GM21360 (cell line): ENCODE data around the gene MMRN1.

Source experiments
- ATAC-seq: cut with Tn5 transposase; IDR thresholded peaks from one replicate; pipeline ENCODE4 v1.9.1; 2021; ENCODE audit warnings: mild to moderate bottlenecking, moderate library complexity; ENCODE audit not compliant: unreplicated experiment

MMRN1 gene

DNA sequence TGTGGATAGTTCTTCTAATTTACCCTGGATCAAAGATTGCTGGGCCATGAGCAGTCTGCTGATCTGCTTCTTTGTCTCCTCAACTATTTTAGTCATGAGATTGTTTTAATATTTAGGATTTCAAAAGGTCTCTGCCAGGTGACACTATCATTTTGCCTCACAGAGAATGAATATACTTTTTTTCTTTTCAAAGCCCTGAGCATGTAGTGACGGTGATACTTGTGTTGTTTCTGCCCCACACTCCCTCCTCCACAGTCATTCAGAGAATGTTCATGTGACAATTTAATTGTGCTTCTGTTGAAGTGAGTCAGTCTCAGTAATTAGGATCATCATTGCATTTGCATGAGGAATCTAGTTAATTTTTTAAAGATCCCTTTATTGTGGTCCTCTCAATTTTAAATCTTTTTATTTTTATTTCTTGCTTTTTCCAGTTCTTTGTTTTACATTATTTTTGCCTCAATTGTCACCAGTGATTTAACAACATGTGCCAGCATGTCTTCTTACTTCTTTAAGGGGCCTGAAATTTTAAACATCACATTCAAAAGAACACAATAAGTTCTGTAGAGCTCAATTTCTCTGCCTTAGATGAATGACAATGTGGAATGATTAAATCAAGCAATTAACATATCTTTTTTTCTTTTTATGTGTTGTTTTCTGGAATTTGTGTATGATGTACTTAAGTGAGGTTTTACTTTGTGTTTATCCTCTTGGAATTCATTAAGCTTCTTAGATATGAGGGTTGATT lies 12.3 kb downstream of the MMRN1 start:
- ATAC-seq: no peak

DNA sequence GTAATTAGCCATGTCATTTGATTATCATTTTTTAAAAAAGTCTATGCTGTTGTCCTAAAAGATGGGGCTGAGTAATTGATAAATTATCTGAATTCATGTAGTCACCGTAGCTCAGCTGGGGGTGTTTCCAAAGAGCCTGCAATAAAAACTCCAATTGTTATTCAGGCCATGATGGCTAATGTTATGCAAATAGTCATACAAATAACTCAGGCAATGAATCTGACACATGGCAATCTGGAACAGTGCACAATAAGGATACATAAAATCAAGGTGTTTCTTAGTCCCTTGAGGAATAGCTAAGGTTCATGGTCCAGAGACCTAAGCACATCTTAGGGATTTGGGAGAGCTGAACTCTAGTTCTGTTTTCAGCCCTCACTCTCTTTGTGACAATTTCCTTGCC lies 15.2 kb downstream of the MMRN1 start:
- ATAC-seq: no peak

DNA sequence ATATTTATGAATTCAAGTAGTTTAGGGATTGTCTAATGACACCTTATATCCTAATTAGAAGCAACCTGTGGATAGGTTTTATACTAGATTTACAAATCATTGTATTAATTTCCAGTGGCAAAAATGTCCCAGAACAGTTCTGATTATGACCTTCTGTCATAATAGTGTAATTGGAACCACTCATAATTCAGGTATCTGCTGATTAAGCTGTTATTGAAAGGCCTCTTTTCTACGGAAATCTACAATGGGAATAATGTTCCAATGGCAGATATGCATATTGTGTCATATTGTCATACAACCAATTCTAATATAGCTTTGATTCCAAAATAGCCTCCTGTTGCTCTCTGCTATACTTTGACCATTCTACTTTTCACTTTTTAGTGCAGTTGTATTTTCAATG lies 19.0 kb downstream of the MMRN1 start:
- ATAC-seq: no peak

DNA sequence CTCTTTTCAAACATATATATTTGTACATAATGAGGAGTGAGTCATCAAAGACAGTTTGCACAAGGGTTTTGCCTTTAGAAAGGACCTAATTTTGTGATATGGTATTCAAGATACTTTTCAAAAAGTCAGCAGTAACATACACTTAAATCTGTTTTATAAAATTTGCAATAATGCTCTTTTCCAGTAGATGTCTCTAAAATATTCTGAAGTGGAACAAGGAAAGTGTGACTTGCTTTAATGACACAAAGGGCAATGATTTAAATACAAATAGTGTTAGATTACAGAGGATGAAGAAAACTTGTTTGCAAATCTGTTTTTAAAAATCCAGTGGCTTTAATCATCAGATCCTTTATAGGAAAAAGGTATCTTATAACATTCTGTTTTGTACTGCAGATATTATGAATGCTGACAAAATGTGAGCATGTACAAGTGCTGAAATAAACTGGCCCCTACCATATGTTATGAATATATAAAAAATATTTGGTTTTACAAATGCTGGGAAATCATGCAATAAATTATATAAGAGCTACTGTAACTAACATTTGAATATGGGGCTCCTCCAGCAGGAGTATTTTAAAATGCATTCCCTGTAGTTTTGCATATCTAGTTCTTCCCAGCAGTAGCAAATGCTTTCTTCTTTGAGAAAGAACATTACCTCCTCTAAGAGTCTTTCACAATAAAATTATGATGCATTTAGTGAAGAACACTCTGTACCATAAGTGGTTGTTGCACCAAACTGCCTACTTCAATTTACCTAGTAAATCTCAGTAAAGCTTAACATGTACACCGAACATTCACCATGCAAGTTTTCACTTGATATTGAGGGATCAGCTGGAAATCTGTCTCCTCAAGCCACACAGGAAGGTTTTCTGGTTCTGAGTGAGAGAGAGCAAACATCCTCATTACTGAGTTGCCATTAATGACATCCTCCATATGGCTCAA lies 20.2 kb downstream of the MMRN1 start:
- ATAC-seq: no peak

DNA sequence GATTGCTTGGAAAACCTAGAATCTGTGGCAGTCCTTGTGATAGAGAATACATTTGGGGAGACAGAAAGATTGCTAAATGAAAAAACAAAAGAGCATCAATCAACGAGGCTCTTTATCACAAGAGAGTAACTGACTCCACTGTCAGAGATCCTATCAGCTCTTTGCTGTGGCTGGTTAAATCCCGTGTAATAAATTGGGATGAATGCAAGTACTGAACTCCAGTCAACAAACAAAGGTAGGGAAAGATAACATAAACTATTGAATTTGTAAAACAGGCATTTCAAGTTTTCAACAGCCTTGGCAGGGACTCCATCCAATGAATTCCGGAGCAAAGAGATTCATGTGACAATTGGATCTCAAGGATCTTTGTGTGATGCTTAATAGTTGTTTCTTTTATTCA lies 21.3 kb downstream of the MMRN1 start:
- ATAC-seq: no peak

DNA sequence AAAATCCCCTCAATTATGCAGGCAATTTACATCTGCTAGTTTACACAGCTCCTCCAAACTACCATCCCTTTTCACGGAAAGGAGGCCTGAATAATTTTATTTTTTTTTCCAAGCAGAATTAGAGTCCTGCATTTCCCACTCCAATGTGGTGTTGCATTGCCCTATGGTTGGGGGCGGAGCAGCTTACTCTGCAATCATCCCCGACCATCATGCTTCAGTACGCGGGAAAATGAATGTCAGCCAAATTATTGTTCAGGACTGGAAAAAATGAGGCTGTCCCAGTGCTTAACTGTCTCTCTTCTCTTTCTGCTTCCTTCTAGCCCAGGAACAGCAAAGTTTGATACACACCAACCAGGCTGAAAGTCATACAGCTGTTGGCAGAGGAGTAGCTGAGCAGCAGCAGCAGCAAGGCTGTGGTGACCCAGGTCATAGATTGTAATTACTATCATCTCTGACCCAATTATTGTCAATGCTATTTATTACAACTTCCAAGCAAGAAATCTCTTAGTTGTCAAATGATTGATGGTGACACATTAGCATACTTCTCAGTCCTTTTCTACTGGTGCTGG lies 28.3 kb downstream of the MMRN1 start:
- ATAC-seq: no peak

DNA sequence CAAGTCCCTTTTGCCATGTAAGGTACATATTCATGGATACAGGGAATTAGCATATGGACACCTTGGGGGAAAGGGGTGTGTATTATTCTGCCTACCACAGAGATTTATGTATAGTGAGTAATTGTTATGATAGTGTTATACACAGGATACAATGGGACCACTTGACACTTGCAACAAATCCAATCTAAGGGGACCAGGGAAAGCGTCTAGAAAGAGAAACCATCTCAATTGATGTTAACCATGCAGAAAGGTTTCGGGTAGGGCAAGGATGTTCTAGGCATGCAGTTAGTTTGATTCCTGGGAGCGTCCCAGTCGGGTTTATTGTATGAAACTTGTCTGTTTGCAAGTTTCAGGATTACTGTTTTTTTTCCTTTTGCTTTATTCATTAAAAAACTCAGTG lies 34.2 kb downstream of the MMRN1 start:
- no peak for ATAC-seq

DNA sequence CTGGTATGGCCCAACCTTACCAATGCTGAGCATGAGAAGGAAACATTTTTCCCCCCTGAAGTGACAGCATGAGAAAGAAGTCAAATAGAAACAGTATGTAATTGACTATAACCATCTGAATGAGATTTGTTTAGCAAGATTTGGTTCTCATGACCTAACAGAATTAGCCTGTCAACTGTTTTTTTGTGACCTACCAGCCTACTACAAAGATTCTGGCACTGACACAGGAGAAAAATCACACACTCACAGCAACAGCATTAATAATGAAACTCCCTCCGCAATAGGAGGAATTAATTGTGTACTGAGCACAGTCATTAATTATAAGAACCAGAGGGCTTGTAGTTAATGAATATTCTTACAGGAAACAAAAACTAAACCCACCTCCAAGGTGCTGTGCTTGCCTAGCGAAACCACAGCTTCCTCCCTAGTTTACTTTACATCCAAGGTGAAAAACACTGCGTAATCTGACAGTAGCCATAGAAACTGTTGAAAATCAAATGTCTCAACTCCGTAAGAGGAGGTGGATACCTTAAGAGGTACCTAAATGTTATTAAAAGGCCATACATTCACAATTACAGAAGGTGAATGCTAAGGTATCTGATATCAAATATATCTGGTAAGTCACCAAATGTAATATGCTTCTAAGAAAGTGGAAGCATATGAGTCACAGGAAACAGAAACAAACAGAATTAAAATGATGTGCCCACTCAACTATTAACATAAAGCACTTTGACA lies 34.9 kb downstream of the MMRN1 start:
- no peak for ATAC-seq

DNA sequence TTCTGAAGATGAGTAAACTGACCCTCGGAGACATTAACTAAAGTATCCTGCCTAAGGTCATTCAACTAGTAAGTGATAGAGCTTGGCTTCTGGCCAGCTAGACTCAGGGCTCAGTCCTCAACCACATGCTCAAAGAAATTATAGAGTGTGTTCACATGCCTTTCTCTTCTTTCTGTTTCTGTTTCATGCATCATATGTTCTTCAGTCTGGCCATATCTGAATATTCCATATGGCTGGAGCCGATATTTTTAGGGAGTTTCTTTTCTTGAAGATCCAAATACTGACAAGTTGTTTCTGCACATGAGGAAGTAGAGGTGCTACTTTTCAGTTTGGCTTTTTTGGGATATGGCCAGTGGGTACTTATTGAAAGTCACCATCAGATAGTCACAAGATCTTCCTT lies 44.9 kb downstream of the MMRN1 start:
- ATAC-seq: no peak

DNA sequence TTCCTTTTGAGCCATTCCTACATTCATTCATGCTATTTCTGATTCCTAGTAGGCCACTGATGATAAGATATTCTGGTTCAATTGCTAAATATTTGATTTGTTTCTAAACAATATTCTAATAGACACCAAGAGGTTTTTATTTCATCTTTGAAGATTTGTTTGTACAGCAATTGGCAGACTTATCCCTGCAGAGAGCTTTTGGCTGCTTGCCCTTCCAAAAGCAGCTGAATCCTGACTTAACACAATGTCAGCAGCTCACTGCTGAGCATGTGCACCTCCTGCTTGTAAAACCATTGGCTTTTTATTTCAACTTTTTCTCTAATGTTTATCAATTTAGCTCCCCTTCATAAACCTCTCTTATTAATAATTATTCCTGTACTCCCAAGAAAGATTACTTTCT lies 45.3 kb downstream of the MMRN1 start:
- ATAC-seq: no peak

DNA sequence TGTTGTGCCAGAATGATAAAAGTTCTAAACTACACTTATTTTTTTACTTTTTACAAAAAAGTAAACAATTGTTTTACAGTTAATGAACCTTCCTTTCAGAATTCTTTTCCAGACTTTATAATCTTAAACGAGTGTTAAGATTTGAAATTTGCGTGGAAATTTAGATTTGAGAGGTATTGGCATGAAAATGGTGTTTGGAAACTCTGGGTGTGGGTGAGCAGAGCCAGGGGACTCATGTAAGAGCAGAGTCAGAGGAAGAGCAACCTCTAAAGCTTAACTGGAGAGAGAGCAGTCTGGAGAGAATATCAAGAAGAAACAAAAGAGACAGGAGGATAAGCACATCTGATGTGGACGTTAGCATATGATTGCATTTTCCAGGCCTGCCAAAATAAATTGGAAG lies 48.2 kb downstream of the MMRN1 start:
- no peak for ATAC-seq

DNA sequence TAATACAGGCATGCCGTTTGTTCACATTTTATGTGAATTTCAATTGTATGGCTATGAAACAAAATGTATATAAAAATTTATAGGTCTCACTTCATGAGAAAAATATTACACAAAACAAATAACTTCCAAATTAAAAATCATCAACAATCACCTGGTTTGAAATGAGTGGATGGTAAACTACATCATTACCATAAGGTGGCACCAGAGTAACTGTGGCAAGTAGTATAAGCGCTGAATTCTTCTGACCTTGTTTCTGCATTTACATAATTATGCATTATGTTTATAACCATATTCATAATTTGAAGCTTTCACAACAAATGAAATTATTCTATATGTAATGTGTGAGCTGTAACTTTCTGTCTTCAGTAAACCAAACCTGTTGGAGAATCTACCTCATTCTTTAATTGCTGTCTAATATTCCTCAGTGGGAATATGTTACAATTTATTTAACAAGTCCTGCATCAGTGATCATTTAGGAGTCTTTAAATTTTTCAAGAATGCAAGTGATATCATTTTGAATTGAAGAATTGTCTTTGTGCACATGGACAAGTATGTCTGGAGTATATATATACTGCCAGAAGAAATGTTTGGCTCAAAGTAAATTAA lies 55.2 kb downstream of the MMRN1 start:
- no peak for ATAC-seq

DNA sequence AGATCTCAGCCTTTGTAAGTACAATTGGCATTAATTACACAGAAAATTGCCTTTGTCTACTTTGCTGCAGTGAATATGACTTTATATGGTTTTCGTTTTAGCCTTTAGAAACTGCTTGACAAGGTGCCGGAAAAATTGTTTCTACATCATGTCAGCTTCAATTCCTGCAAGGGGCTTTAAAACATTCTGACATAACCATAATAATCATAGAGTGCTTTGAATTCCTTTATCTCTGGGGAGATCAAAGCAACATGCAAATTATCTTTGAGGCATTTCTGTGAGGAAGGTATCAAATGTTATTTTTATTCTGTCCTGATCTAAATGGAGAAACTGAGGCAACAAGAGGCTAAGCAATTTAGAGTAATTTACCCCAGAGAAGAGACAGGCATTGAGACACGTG lies 57.8 kb downstream of the MMRN1 start:
- no peak for ATAC-seq

DNA sequence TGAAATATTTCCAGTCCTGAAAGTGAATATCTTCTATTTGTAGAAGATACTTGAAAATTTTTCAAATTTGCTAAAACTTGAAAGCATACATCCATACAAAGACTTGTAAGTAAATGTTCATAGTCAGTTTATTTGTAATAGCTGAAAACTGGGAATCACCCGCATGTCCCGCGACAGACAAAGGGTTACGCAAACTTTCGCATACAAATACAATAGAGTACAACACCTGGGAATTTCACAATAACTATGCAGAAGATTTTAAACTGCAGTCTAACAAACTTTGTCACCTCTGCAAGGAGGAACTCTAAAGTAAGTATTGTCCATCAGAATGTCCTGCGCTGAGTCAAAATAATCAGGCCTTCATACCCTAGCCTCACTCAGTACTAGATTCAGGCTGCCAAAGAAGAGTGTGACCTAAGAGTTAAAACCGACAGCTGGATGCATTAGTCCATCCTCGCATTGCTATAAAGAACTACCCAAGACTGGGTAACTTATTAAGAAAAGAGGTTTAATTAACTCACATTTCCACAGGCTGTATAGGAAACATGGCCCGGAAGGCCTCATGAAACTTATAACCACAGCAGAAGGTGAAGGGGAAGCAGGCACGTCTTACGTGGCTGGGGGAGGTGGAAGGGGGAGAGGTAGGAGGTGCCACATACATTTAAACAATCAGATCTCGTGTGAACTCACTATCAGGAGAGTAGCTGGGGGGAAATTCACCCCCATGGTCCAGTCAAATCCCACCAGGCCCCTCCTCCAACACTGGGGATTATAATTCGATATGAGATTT lies 60.4 kb downstream of the MMRN1 start:
- no peak for ATAC-seq

DNA sequence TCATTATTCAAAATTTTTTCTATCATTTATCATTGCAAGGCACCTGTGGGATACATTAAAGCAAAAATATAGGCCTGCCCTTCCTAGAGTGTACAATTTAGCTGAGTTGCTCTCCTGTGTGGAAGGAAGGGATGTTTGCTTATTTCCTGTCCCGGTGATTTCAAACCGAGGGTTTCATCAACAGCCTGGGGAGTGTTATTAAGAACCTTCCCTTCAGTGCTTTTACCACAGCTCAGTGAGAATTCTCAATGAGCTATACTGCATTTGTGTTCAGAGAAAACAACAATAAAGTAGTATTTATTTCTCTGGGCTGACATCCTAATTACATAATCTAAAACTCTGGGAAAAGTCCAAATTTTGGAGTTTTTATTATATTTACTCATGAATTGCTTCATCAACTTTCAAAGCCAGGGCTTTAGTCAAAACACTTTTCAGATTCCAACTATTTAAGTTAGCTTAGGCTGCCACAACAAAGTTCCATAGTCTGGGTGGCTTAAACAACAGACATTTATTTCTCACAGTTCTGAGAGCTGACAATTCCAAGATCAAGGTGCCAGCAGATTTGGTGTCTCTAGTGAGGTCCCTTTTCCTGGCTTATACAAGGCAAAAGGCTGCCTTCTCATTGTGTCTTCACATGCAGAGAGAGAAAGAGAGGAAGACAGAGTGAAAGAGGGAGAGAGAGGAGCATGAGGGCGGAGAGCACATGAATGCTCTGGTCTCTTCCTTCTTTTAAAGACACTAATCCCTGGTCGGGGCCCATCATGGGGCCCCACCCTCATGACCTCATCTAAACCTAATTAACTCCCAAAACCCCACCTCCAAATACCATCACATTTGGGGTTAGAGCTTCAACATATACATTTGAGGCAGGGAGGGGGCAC lies 62.6 kb downstream of the MMRN1 start:
- no peak for ATAC-seq

DNA sequence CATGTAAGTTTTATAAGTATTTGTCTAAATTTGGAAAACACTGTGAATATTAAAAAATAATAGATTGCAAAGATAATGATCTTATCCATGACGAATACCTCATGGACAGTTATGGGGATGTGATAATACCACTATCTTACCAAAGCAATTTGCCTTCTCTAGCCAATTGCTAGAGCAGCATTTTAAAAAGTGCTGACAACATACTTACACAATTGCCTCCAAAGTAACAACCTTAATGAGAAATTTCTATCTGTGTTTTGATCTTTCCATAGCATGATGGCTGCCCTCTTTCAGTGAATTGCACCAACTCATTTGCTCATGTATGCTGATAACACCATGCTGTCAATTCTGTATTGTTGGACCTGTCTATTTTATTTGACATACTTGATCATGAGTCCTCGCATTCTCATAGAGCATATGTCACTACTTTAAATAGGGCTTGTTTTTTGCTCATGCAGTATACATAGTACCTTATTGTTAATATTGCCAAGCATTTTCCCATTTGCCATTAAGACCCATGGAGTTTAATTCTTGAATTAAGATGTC lies 87.2 kb downstream of the MMRN1 start:
- no peak for ATAC-seq

DNA sequence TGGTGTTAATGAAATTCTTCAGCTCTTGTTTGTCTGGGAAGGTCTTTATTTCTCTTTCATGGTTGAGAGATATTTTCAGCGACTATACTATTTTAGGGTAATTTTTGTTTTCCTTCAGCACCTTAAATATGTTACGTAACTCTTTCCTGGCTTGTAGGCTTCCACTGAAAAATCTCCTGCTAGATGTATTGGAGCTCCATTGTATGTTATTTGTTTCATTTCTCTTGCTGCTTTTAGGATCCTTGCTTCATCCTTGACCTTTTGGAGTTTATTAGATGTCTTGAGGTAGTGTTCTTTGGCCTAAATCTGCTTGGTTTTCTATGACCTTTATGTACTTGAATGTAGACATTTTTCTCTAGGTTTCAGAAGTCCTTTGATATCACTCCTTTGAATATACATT lies 93.6 kb downstream of the MMRN1 start:
- ATAC-seq: no peak

DNA sequence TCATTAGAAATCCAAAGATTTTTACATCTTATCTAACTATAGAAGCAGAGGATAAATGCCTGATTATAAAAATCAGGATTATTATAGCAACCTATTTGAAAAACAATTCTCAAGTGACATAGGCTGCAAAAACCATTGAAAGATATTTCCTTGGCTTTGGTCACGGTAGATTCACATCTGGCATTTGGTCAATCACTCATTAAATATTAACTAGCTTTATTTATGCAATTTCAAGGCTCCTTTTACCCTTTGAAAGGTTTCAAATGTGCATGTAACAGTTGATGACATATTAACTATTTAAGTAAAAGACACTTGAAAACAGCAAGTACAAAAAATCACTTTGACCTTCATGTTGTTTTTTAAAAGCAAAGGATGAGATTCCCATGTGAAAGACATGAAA lies 98.1 kb downstream of the MMRN1 start:
- ATAC-seq: no peak
